AML-193 (cell line): Measurements from ENCODE around the gene FTCD.
"Not testable (repeated sequence)": the region's sequence is repeated elsewhere in the genome, so short reads cannot be mapped to it uniquely, and the experiment has no call there.

ENCODE experiments used
- DNase-seq, 2 experiments: peaks; one replicate each; lab custom pipeline; 2025; lab: John Stamatoyannopoulos, UW

Gene FTCD

DNA sequence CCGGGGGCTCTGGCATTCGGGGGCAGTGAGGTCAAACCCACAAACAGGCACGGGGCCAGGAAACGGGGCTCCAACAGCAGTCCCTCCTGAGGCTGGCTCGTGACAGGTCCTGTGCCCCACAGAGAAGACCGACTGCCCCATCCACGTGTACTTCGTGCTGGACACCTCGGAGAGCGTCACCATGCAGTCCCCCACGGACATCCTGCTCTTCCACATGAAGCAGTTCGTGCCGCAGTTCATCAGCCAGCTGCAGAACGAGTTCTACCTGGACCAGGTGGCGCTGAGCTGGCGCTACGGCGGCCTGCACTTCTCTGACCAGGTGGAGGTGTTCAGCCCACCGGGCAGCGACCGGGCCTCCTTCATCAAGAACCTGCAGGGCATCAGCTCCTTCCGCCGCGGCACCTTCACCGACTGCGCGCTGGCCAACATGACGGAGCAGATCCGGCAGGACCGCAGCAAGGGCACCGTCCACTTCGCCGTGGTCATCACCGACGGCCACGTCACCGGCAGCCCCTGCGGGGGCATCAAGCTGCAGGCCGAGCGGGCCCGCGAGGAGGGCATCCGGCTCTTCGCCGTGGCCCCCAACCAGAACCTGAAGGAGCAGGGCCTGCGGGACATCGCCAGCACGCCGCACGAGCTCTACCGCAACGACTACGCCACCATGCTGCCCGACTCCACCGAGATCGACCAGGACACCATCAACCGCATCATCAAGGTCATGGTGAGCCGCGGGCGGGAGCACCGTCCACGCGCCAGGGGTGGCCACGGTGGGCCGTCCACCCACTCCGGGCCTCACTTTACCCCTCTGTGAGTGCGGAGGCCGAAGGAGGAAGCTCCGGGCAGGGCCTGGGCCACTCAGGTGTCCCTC is 43.3 kb downstream of the FTCD start:
- DNase-seq: no peak

DNA sequence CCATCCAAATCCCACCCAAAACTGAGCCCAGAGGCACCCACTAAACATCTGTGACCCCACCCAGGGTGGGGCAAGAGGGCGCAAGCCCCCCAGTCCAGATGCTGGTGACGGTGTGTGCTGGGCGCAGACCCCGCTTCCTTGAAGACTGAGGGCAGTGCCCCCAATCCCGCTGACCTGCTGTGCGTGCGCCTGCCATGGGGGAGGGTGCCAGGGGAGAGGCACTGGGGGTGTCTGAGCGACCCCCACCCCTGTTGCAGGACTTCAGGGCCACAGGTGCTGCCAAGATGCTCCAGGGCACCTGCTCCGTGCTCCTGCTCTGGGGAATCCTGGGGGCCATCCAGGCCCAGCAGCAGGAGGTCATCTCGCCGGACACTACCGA is 44.2 kb downstream of the FTCD start:
- DNase-seq: no peak

DNA sequence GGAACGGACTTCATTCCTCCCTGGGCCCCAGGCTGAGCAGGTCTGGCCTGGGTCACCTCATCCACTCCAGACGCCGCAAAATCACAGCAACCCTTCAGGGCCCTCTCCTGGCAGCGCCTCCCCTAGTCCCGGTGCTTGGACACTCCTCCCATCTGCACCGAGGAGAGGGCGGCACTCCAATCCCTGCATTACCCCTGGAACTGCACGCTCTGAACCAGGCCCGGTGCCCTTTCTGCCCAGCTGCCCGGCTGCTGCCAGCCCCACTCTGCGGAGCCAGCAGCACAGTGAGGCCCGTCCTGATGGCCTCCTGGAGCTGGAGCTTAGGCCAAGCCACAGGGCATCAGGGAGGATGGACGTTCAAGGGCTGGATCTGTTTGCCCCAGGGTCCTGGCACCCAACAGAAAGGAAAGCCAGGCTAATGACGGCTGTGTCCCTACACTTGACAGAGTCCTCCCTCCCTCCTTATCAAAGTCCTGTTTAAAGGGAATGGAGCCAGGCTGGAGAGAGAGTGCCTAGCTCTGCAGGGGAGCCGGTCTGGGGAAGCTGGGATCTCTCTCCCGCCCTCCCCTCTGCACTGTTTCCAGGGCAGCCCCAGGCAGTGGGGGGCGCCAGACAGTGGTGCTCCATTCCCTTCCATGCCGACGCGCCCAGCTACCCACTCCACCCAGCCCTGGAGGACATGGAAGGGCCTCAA is 44.7 kb downstream of the FTCD start:
- DNase-seq: no peak

DNA sequence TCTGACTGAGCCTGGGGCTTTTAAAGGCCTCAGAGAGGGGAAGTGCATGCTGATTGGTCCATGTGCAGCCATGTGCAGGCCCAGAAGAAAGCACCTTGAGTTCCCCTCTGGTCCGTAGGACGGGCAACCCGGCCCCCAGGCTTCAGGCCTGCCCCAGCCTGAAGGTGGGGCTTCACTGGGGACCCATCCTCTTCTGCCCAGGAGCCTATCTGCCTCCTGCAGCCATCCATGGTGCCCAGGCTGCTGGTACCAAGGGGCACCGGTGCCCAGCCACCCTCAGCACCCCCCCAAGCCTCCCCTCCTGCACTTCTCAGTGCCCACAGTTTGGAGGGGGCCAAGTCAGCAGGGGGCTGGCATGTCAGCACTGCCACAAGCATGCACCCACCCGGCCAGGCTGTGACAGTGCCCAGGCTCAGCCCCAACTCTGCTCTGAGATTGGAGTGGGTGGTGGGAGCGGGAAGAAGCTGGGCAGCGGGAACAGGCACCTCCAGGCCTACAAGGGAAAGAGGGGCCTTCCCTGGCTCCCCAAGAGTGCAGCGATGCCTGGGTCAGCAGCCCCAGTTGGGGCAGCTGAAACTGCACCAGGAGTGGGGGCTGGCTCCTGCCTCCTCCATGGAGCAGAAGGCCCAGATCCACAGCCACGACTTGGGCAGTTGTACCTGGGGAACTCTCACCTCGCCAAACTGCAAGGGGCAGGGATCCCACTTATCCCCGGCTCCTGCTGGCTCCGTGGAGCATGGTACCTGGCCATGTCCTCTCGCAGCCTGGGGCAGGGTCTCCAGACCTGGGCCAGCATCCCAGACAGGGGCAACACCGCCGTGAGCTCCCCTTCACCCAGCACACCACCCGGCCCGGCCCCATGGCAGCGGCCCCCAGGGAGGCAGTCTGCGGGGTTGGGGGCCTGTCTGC is 45.8 kb downstream of the FTCD start:
- no peak for DNase-seq

DNA sequence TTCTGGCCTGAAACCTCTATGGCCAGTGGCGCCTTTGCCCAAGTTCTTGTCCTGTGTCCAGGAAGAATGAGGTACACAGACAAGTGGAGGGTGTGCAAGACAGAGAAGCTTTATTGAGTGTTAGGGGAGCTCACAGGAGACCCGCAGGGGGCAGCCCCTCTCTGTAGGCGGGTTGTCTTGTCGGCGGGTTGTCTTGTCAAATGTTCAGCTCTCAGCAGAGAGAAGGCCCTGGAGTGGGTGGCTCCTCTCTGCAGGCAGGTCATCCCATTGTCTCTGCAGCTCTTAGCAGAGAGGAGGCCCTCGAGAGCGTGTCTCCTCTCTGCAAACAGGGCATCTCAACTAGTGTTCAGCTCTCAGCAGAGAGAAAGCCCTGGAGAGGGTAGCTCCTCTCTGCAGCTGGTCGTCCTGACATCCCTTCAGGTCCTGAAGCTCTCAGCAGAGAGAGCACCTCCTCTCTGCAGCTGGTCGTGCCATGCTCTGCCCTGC is 46.5 kb downstream of the FTCD start:
- no peak for DNase-seq

DNA sequence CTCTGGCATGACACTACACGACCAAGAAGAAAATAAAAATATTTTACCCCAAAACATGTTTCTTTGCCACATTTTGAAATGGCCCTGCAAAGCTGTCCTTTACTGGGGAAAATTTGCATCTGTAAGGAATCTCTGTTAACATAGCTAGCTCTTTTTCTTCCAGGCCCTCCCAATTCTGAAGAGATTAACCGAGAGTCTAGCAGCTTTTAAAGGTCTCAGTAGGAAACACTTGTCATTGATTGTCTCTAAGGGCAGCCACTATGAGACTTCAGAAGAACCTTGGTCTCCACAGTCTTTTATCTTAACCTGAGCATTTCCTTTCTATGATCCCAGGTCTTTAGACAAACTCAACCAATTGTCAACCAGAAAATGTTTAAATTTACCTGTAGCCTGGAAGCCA is 48.0 kb downstream of the FTCD start:
- DNase-seq: not testable (repeated sequence)

DNA sequence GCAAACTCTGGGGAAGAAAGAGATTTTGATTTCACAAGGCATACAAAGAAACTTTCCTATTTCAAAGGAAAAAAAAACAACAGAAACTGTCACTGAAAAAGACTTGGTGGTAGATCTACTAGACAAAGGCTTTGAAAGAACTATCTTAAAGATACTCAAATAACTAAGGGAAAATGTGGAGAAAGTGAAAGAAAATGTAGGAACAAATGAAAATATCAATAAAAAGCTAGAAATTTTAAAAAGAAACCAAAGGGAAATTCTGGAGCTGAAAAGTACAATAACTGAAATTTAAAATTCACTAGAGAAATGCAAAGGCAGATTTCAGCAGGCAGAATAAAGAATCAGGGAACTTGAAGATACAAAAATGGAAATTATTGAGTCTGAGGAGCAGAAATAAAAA is 51.3 kb downstream of the FTCD start:
- DNase-seq: no peak

DNA sequence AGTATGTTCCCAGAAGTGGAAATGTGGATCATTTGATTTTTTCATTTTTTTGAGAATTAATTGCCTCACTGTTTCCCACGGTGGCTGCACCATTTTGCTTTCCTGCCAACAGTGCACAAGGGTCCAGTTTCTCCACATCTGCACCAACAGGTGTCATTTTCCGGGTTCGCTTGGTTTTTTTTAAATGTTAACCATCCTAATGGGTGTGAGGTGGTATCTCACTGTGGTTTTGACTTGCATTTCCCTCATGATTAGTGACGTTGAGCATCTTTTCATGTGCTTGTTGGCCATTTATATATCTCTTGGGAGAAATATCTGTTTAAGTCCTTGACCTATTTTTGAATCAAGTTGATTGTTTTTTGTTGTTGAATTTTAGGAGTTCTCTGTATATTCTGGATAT is 54.5 kb downstream of the FTCD start:
- DNase-seq: no peak

DNA sequence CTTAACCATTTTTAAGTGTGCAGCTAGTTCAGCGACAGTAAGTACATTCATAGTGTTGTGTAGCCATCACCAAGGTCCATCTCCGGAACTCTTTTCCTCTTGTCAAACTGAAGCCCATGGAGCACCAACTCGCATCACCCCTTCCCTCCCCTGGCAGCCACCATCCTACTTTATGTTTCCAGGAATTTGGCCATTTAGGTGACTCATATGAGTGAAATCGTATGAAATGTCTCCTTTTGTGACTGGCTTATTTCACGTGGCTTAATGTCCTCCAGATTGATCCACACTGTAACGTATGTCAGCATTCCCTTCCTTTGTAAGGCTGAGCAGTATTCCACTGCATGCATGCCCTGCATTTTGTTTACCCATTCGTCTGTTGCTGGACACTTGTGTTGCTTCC is 55.0 kb downstream of the FTCD start:
- DNase-seq: no peak

DNA sequence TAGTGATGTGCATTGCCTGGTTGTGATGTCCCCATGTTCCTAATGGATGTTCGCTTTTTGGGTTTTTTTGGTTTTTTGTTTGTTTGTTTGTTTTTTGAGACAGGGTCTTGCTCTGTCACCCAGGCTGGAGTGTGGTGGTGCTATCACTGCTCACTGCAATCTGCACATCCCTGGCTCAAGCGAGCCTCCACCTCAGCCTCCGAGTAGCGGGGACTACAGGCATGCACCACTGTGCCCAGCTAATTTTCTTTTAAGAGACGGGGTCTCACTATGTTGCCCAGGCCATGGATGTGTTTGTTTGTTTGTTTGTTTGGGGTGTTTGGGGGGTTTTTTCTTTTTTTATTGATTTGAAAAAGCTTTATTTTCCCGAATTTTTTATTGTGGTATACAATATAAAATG is 55.4 kb downstream of the FTCD start:
- DNase-seq: no peak

DNA sequence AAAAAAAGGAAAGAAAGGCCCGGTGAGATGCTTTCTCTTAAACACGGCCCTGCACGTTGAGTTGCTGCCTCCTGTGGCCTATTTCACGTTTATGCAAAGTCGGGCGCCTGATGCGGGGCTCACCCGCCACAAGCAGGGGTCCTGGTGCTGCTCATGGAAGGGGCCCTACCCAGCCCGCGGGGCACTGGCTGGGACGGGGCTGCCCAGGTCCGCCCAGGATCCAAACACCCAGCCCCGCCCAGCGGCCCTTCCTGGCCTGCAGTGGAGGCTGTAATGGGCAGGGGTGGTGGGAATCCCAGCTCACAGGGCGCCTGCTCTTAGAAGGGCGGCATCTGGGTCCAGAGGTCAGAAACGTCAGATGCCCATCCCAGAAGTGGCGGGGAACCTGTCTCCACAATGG is 55.9 kb downstream of the FTCD start:
- DNase-seq: no peak

DNA sequence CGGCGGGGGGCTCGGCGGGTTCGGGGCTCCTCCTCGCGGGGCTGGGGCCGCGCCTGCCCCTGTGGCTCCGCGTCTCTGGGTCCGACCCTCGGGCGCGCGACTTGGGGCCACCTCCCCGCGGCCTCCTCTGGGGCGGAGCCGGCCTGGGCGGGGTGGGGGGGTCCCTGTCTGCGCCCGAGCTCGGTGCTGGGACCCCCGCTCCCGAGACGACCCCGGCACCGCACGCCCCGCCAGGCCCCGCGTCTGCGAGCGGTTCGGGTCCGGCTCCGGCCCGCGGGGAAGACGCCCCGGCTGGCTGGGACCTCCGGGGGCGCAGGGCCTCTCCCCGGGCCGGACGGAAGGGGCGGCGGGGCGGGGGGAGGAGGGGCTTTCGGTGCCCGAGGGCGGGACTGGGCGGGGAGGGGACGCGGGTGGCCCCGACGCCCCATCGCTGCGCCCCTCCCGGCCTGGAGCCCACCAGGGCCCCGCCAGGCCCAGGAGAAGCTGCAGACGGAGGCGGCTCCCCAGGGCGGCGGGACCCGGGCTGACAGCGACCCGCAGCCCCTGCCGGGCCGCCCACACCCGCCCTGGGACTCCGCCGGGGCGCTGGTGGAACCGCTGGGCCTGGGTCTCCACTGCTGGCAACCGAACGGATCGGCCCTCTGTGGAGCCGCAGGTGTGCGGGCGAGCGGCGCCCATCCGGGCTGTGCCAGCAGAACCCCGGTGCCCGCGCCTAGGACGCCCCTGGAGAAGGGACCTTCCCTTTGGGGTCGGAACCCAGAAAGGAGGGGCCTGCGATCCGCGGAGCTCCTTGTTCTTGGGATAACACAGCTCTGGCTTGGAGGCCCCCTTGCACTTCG is 56.9 kb downstream of the FTCD start:
- DNase-seq: no peak

DNA sequence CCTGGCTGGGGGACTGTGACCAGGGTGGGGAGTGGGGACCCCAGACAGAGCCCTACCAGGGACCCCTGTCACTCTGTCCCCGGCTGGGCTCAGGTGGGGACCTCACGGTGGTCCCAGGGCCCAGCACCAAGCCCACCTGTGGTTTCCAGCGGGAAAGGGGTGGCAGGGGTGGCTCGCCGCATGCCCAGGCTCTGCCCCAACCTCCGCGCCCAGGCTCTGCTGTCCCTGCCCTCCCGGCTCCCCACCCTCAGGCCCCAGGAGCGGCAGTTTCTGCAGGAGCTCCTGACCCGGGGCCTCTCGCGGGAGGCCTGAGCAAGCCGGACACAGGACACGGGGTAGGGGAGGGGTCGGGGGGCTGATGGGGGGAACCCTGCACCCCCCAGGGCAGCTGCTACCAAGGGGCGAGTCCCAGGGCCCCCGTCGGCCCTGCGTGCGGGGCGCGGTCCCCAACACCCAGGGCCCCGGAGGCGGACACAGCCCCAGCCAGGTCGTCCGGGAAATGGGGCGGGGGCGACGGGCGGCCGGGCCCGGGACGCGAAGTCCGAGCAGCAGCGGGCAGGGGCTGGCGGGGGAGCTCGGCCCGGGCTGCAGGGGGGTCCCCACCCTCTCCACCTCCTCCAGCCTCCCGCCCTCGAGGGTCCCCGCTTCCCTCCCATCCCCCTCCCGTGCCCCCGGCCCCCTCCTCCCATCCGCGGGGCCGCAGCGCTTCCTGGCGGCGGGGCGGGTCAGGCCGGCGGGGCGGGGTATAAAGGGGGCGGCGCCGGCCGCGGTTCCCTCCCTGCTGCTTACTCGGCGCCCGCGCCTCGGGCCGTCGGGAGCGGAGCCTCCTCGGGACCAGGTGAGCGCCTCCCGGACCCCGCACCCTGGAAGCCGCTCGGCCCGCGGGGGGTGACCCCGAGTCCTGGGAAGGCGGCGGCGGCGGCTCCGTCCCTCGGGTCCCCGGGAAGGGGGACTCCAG is 57.8 kb downstream of the FTCD start, which contains the start of gene COL6A2:
Gene COL6A2 (plus strand): TSS at position 777 of the 958 bp plus-strand sequence.
- DNase-seq: no peak

DNA sequence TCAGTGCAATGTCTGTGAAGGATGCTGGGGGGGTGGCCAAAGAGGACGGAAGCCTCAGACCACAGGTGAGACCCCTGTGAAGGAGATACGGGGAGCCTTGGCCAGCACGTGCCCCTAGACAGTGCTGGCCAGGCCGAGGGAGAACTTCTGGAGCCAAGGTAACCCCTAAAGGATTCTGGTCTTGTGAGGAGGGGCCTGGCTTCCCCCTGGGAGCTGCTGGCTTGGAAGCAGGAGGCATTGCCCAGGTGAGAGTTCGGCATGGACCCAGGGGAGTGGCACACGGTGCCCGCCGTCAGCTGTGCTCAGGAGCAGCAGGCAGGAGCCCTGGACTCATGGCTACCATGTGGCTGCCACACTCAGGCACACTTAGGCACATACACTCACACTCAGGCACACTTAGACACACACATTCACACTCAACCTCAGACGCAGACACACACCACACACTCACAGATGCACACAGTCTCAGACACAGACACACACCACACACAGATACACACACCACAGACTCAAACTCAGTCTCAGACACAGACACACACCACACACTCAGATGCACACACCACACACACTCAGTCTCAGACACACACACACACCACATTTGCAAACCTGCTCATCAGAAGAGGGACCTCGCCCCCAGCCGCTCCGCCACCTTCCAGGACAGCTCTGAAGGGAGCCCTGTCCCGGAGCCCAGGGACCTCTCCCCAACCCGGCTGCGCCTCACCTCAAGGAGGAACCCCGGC is 58.6 kb downstream of the FTCD start:
- no peak for DNase-seq

DNA sequence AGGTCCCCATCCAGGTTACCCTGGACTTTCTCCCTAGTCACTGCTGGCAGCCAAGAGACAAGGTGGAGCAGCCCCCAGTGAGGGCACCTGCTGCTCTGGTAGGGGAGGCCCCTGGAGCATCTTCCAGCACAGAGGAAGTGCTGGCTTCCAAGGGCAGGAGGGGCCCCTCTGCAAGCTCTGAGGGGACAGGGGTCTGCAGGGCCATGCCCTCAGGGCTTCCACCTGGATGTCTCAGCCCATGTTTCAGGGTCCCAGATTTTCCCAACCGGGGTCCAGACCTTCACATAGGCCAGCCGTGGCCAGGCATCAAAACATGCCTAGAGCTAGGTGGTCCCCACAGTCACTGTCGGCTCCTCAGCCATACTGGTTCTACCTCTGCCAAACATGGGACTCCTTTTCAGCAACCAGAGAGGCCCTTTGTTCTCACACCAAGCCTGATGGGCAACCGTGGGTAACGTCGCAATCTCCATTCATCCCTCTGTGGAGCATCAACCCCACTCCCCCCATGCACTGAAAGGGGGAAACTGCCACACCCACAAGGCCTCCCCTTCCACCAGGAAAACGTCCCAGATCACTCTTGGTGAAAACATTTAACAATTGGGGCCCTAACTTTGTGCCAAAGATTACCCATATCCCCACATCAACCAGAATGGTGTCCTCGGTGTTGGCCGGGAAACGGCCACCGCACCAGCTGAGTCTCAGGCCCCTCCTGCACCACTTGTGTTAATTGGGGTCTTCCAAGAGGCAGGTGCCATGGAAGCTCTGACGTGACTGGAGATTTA is 59.4 kb downstream of the FTCD start:
- no peak for DNase-seq

DNA sequence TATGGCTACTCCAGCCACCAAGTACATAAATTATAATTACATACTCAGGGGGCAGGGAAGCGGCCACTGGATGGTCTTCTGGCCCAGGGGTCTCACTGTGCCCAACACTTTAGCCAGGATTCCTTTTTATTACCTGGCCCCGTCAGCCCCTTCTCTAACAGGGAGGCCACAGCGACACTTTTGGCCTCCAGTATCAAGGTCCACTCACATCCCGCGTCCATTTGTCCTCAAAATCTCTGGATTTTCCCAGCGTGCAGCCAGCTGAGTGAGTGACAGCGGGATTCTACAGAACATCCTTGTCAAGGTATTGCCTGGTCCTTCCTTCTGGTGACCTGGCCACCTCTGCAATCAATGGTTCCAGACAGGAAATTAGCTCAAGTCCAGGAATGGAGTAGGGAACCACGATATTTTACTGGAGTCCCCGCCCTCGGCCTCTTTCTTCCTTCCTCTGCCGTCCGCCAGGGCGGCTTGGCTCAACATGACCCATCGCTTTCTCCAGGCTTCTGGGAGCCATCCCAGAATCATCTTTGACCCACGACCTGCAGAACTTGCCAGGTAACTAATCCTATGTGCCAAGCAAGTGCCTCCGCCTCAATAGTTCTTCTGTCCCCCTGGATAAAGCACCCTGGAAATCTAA is 60.2 kb downstream of the FTCD start:
- no peak for DNase-seq

DNA sequence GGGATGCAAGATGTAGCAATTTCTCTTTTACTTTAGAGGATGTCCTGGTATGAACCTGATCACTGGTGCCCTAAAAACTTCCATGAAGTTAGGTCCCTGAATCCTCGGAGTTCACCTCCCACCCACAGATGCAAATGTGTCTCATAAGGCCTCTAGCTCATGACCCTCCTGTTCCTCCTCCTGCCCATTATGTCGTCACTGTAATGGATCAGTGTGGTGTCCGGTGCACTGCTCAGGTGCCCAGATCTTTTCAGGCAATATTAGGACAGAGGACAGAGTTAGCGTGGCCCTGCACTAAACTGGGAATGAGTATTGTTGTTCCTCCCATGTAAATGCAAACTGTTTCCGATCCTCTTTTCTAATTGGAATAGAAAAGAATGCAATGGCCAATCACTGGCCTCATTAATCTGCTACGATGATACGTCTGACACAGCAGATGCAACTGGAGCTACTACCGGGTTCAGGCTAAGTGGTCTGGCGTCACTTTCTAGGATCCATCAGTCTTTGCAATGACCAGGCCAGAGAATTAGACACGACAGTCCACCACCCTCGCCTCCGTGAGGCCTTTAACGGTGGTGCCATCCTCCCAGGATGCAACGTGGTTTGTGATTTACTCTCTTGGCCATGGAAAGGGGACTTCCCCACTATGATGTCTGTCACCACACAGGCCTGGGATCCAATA is 60.8 kb downstream of the FTCD start:
- no peak for DNase-seq
